Cardiac fibroblast (primary cell): Measurements from ENCODE around the gene CRYZL1.

Source experiments
- DNase-seq, 2 donors: peaks; one replicate each; pipeline versions ENCODE4 v3.0.0 to v3.0.0-alpha.2; 2010; ENCODE audit warnings: low read depth in 2 of 2
- H3K4me3 ChIP-seq, 2 donors: replicated peaks in 1 of 2; 1 replicate in 1 of 2; 2 replicates in 1 of 2; pipeline ENCODE4 v1.5.1; 2011; ENCODE audit warnings: low read depth in 2 of 2, low read length in 2 of 2, mild to moderate bottlenecking in 2 of 2, moderate library complexity in 1 of 2
- TF ChIP-seq, protein P1 (sequence below): IDR thresholded peaks from one replicate; pipeline ENCODE4 v1.5.1; 2011; ENCODE audit warnings: low read depth, mild to moderate bottlenecking, low read length, inconsistent platforms

Gene CRYZL1

DNA sequence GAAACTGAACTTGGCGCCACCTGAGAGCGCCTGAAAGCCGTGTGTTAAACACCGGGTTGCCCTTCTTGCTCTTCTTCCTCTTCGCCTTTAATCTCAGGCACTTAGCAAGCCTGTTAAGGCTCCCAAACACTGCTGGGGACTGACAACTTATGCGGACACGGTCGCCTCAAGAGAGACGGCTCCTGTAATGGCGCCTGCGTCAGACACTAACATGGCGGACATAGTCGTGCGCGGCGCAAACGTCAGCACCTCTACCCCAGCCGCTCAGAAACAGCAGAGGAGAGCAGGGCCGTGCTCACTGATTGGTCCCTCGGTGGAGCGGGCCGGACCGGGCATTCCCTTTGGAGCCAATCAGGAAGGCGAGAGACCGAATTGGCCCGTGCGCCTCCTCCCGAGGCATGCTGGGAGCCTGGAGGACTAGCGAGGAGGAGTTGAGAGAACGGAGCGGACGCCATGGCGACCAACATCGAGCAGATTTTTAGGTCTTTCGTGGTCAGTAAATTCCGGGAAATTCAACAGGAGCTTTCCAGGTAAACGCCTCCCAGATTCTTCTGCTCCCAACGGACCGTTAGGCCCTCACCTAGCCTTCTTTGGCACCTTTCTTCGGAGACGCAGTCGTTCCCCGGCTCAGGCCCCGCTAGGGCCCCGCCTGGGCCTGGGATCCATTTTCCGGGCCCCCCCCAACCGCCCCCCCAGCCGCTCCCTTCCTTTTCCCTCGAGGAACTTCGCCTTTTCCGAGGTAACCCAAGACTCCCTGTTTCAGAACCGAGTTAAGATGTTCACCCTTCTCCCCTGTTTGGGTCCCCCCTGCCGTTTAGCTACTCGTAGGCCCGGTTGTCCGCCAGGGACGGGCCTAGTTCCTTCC, 98.7 kb downstream of the CRYZL1 start, which contains the start of gene SON:
Gene SON, plus strand, starts transcription at position 399 of the 865 bp plus-strand sequence. Its CDS starts 55 bp downstream, at position 454.
- peak within 1 kb of the TSS; percentile 64 to 92 for H3K4me3 ChIP-seq
- TF ChIP-seq, protein P1, sequence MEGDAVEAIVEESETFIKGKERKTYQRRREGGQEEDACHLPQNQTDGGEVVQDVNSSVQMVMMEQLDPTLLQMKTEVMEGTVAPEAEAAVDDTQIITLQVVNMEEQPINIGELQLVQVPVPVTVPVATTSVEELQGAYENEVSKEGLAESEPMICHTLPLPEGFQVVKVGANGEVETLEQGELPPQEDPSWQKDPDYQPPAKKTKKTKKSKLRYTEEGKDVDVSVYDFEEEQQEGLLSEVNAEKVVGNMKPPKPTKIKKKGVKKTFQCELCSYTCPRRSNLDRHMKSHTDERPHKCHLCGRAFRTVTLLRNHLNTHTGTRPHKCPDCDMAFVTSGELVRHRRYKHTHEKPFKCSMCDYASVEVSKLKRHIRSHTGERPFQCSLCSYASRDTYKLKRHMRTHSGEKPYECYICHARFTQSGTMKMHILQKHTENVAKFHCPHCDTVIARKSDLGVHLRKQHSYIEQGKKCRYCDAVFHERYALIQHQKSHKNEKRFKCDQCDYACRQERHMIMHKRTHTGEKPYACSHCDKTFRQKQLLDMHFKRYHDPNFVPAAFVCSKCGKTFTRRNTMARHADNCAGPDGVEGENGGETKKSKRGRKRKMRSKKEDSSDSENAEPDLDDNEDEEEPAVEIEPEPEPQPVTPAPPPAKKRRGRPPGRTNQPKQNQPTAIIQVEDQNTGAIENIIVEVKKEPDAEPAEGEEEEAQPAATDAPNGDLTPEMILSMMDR = no peak
- peak; percentile 99 for DNase-seq

DNA sequence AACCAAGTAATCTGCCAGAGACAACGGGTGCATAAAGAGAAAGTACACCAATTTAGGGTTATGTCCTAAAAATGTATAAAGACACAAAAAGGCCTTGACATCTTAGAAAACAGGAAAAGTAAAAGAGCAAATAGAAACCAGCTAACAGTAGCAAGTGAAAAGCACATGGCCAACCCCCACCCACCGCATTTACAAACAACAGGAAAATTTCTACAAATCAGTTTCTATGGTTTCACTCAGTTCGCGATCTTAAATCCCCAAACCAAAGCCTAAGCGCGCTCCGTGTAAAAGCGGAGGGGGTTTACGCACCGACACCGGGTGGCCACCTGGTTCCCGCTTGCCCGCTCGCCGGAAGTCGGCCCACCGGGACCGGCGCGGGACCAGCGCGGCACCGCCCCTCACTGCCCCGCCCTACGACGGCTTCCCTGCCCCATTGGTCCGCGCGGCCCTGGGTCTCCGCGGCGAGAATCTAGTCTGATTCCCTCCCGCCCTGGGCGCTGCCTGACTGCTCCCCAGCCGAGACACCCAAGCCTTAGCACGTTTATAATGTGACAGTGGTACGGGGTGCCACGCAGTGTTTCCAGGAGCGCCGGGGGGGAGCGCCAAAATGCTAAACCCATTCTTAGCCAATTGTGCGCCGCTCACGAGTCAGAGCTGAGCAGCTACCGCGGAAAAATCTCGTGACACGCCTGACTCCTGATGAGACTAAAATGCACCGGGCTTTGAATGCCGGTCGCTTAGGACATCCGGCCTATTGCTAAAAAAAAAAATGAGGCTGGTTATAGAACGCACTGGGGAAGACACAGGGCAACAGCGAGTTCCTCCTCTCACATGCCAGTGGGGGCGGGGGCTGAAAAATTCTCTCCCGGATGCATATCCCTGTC, 99.5 kb downstream of the CRYZL1 start, which contains the start of gene GART:
Gene GART, minus strand, starts transcription at position 362 of the 884 bp plus-strand sequence. CDS start 2,802 bp downstream, outside the sequence.
- peak within 1 kb of the TSS; percentile 64 to 92 for H3K4me3 ChIP-seq
- DNase-seq = peak; percentile 73 to 81
- TF ChIP-seq, protein P1 = no peak

DNA sequence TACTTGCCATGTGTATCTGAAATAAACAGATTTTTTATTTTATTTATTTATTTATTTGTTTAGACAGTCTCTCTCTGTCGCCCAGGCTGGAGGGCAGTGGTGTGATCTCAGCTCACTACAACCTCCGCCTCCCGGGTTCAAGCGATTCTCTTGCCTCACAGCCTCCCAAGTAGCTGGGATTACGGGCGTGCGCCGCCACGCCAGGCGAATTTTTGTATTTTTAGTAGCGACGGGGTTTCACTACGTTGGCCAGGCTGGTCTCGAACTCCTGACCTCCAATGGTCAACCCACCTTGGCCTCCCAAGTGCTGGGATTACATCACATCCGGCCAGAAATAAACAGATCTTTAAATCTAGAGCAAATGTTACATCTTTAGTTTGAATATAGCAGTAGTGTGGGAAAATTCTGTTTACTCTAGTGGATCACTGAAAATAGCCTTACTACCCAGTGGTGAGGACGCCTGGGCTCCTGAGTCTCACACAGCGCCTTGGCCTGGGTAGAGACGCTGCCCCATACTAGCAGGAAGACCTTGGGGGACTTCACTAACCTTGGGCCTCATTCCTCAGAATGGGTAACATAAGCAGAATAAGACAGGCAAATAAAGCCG, 100.3 kb downstream of the CRYZL1 start:
- DNase-seq = peak; percentile 18 to 37
- TF ChIP-seq, protein P1 = no peak
- H3K4me3 ChIP-seq = peak overlapping the region; percentile 64 to 92

DNA sequence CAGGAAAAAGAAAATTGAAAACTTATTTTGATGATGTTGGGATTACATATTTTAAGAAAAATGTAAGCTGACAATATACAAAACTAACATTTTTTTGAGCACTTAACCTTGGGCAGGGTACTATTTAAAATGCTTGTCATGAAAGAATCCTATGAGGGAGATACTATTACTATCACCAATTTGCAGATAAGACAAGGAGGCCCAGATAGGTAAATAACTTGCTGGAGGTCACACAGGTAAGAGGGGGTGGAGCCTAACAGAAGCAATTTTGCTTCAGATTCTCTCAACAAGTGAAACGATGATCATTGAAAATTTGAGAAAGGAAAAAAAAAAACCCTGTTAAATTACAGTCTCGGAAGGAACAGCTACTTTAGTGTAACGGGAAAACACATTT, 100.8 kb downstream of the CRYZL1 start:
- TF ChIP-seq, protein P1 = no peak
- peak overlapping the region; percentile 64 to 92 for H3K4me3 ChIP-seq
- no peak for DNase-seq

DNA sequence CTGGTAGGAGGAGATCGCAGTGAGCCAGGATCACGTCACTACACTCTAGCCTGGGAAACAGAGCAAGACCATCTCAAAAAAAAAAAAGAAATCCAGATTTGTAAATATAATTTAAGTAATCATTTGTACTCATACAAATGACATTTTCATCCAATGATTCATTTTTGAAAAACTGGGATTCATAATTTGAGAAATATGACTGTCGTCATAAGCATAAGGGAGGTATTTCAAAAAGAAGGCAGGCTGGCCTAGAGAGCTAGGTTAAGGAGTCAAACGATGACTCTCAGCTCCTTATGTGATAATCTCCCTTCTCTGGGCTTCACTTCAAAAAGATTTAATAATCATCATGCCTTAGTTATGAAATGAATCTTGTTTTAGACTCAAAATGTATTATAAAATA, 101.9 kb downstream of the CRYZL1 start:
- DNase-seq = peak; percentile 33 to 91
- TF ChIP-seq, protein P1 = no peak
- H3K4me3 ChIP-seq = no peak overlapping the region
